Activated CD4-positive, alpha-beta T cell treated with anti-CD3 and anti-CD28 coated beads, Interleukin-2, amount 50 U/mL, for 48 hours (primary cell): ENCODE measurements around the gene CRTAP.
A peak's percentile ranks its signal among the peaks of the same experiment; 100 is the strongest.
"Not testable (repeated sequence)": the region's sequence is repeated elsewhere in the genome, so short reads cannot be mapped to it uniquely, and the experiment has no call there.

Source experiments
- DNase-seq, 2 experiments: peaks; one replicate each; pipeline ENCODE4 v3.0.0-alpha.2; 2020

Gene CRTAP

DNA sequence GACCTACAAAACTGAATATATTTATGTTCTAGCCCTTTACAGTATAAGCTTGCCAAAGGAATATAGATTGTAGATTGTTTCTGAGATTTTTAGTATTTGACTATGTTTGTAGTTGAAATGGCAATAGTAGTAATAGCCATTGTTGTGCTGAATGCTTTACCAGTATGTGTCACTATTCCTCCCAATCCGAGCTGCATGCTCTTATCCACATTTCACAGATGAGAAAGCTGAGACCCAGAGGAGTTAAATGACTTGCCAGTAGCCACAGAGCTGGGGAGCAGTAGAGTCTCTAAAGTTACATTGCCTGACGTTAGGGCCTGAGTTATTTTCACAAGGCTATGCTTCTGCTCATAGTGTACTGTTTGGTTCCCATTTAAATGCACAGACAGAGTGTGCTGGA is 13.6 kb upstream of the CRTAP start:
- DNase-seq: no peak

GRCh38 chr3:33103034-33103433 is 10.8 kb upstream of the CRTAP start:
- DNase-seq: no peak

GRCh38 chr3:33103480-33103879 is 10.3 kb upstream of the CRTAP start:
- no peak for DNase-seq

- no peak for DNase-seq
Measured at GRCh38 chr3:33104803-33105202, 9.0 kb upstream of the CRTAP start.

GRCh38 chr3:33105341-33105948 is 8.4 kb upstream of the CRTAP start:
- DNase-seq: no peak

DNA sequence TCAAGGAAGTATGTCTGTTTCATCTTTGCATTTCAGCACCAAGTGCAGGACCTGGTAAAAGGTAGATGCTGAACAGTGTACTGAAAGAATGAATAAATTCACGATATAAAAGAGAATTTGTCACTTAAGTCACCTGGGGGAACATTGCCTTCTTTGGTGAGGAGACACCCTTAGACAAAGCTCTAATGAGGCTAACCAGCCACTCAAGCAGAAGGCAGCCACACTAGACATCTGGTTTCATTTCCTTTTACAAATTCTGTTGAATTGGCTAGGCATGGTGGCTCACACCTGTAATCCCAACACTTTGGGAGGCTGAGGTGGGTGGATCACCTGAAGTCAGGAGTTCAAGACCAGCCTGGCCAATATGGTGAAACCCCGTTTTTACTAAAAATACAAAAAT is 7.0 kb upstream of the CRTAP start:
- not testable (repeated sequence) for DNase-seq

DNA sequence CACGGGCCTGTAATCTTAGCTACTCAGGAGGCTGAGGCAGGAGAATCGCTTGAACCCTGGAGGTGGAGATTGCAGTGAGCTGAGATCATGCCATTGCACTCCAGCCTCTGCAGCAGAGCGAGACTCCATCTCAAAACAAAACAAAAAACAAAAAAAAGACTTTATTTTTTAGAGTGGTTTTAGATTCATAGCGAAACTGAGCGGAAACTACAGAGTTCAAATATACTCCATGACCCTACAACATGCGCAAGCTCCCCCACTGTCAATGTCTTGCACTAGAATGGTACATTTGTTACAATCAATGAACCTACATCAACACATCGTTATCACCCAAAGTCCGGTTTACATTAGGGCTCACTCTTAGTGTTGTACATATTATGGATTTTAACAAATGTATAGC is 2.2 kb upstream of the CRTAP start:
- no peak for DNase-seq

DNA sequence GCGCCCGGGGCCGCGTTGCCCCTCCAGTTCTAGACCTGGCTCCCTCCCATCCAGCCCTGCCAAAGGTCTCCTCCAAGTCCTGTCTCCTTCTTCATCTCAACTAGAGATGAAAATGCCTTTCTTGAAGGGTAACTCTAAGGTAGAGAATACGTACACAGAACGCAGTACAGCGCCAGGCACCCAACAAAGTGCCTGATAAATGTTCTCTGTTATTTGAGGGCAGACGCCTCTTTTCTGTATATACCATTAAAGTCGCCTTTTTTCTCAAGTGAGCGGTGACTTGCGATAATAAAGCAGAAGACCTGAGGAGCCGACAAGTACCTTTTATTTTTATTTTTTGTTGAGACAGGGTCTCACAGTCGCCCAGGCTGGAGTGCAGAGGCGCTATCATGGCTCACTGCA is 809 bp downstream of the CRTAP start:
- no peak for DNase-seq

GRCh38 chr3:33115024-33115768 is 1.4 kb downstream of the CRTAP start:
- DNase-seq: no peak

DNA sequence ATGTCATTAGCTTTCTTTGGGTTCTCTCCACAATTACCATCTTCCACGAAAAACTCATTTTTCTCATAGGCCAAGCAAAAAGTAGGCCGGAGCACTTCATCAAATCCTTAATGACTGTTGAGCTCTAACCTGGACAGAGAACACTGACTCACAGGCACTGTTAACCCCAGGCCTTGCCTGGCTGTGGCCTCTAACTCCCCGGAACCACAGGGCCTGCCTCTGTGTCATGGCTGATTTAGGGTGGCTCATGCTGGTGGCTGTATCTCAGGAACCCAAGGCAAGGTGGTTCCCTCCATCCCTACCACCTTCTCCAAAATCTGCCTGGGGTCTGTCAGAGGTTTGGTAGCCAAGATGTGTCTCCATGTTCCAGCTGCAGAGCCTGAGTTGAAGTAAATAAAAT is 3.6 kb downstream of the CRTAP start:
- DNase-seq: no peak

GRCh38 chr3:33119891-33120290 is 6.1 kb downstream of the CRTAP start:
- no peak for DNase-seq

- no peak for DNase-seq
Measured at GRCh38 chr3:33122991-33123390, 9.2 kb downstream of the CRTAP start.

DNA sequence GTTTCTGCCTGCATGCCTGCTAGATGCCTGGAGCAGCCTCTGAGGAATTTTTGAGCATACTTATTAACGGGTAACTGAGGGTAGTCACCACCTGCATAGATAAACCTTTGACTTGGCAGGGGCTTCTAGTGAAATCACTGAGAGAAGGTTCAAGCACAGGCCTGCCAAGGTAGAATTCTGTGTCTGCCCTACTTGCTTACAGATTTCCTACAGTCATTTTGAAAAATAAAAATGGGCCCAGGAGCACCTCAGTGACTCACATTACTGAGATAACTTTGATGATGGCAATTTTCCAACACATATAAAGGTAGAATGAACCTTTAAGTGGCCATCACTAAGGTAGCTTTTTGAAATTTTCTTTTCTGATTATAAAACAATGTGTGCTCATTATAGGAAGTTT is 10.8 kb downstream of the CRTAP start:
- DNase-seq: no peak

GRCh38 chr3:33125840-33126239 is 12.0 kb downstream of the CRTAP start:
- no peak for DNase-seq

- no peak for DNase-seq
Measured at GRCh38 chr3:33128706-33129105, 14.9 kb downstream of the CRTAP start.

GRCh38 chr3:33130144-33130543 is 16.3 kb downstream of the CRTAP start:
- no peak for DNase-seq

DNA sequence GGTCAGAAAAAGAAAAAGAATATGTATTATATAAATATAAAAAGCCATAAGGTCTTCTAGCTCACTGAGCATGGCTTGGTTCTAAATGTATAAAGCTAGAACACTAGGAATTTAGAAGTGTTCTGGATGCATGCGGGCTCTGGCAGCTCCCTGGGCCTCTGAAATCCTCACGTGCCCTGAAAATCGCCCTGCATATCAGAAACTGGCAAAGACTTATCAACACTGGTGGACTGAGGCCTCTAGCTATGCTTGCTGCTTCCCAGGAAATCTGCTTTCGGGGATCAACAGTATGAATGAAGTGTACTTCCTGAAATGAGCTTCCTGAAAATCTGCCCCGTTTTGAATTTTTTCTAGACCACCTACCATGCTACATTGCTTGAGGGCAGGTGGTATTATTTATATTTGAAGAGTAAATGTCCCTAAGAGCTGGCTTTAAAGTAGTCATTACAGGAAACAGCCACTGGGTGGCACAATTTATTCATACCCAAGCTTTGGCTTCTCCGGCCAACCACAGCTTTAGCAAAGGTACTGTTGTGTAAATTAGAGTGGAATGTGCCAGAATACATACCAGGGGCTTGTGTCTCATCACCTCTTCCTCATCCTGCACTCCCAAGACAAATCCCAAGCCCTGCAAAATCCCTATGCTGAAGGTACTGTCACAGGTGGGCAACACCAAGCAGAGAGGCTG is 17.7 kb downstream of the CRTAP start:
- peak; percentile 9 to 26 for DNase-seq

- DNase-seq: no peak
Measured at GRCh38 chr3:33132019-33132360, 18.2 kb downstream of the CRTAP start.

- DNase-seq: no peak
Measured at GRCh38 chr3:33134026-33134625, 20.3 kb downstream of the CRTAP start.

GRCh38 chr3:33137691-33138090 is 23.9 kb downstream of the CRTAP start:
- no peak for DNase-seq

GRCh38 chr3:33139006-33139623 is 25.3 kb downstream of the CRTAP start:
- DNase-seq: not testable (repeated sequence)

DNA sequence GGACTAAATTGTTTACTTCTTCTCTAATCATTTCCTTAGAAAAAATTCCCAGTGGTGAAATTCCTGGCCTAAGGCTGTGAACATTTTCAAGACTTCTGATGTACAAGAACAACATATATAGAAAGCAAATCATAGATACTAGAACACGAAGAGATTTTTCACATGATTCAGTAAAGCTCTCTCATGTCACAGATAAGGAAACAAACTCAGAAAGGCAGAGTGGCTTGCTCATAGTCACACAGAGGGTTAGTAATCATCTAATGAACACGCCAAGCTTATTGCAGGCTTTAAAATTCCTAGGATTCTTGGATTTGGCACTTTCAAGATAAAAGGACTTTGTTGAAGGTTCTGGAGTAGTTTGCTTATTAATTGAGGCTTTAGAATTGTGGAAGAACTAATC is 26.2 kb downstream of the CRTAP start:
- DNase-seq: no peak

GRCh38 chr3:33141006-33141405 is 27.2 kb downstream of the CRTAP start:
- no peak for DNase-seq

DNA sequence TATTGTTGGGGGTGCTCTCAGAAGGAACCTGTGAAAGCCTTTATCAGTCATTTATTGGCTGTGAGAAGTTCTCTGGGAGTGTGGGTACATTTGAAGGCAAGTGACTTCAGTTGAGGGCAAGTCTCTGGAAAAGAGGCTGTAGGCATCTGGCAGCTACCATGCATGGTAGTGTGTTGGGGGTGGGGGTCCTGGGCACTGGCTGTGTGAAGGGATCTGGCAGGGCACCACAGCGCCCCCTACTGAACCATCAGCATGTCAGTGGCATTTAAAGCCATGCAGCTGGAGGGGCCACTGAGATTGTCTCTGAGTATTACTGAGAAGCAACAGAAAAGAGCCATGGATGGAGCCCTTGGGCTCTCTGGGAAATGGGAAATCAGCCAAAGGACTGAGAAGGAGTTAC is 30.6 kb downstream of the CRTAP start:
- DNase-seq: peak; percentile 42 to 49
